Measurements from ENCODE around the gene GALNT9. TPM values are rescaled to one million over a fixed set of nuclear protein-coding genes. Genes with fewer than 3 reads are reported as not detected.

Gene GALNT9
- total RNA-seq, 6 donors from 2014 or later: 0.26 TPM; not detected in 5

DNA sequence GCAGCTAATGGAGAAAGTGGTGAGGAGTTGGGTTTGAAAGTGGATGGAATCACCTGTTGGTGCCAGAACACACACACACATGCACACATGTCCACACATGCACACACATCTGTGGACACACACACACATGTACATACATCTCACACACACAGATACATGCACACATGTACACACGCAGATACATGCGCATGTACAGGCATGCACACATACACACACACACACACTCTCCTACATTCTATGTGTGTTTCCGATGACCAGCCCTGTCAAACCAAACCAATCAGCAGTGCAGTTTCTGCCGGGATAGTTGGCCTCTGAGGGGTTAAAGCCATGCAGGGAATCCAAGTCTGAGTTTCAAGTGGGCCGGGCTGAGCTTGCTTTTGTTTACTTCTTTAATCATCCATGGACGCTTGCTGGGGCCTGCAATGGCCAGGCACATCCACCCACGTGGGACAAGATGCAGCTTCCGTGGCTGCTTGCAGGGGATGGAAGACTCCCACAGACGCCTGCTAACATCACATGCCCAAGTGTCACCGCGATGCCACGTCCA, 52.5 kb downstream of the GALNT9 start:
- Histone ChIP-seq H3K27me3 (peaks cover 0 to 22% (median 3%) of the 10 kb centered on the region in 4 donors), H3K4me1 (peaks cover 0 to 11% (median 0%) of the 10 kb centered on the region in 4 donors), H3K4me3 (no peak overlapping the region), H3K9me3 (no peaks in the 10 kb centered on the region), H3K36me3 (no peaks in the 10 kb centered on the region), H3K27ac (no peak overlapping the region)
- 39 to 46% methylated on average over 12 of the region's 12 CpGs for WGBS, 2 donors
- no peak for TF ChIP-seq POLR2A (IDR thresholded peaks at IDR 0.05)
- no peak for TF ChIP-seq EP300 (IDR thresholded peaks at IDR 0.05)
- no peak for TF ChIP-seq CTCF (IDR thresholded peaks at IDR 0.05)
- TF ChIP-seq POLR2AphosphoS5 (IDR thresholded peaks at IDR 0.05): no peak
- DNase-seq: no peak
- ATAC-seq (ENCODE audit: low FRiP score in 2 of 2): no peak

DNA sequence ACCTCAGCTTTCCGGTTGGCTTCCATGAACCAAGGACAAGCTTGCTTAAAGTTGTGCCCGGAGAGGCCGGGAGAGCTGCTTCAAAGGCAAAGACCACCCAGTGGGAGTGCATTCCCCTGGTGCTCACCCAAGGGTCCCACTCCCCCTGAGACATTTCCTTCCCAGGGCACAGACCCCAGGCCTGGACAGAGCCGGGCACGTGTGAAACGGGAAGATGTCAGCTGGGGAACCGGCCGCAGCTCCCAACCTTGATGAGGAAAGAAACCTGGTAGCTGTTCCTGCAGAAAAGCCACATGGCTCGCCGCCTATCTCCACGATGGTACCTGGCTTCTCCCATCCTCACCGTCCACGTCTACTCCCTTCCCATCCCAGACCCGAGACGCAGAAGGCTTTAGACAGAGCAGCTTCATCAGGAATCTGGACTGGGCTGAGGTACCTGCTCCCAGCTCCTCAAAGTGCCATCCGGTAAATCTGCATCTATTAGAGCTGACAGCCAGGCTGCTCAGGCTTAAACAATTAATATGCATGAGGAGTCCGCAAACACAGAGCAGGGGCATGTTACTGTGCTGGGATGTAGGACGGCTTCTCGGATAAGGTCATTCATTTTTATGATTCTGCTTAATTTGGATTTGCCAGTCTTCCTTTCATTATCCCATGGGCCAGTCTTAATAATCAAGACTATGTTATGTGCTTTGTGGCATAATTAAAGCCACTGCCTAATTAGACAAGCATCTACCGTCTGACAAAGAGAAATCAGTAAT, 53.1 kb downstream of the GALNT9 start:
- H3K4me3 ChIP-seq: no peak overlapping the region
- peaks cover 0 to 22% (median 3%) of the 10 kb centered on the region in 4 donors for H3K27me3 ChIP-seq
- H3K36me3 ChIP-seq: no peaks in the 10 kb centered on the region
- no peaks in the 10 kb centered on the region for H3K9me3 ChIP-seq
- ATAC-seq (ENCODE audit: low FRiP score in 2 of 2) (no peak), DNase-seq (no peak)
- 75 to 83% methylated on average over 11 to 20 of the region's 20 CpGs for WGBS, 2 donors
- TF ChIP-seq CTCF (IDR thresholded peaks at IDR 0.05) (no peak), POLR2A (IDR thresholded peaks at IDR 0.05) (no peak), EP300 (IDR thresholded peaks at IDR 0.05) (no peak), POLR2AphosphoS5 (IDR thresholded peaks at IDR 0.05) (no peak)
- H3K4me1 ChIP-seq: peaks cover 0 to 11% (median 0%) of the 10 kb centered on the region in 4 donors
- H3K27ac ChIP-seq: no peak overlapping the region

GRCh38 chr12:132275631-132276030, 53.8 kb downstream of the GALNT9 start:
- Histone ChIP-seq H3K4me1 (peaks cover 0 to 11% (median 0%) of the 10 kb centered on the region in 4 donors), H3K4me3 (no peak overlapping the region), H3K9me3 (no peaks in the 10 kb centered on the region), H3K27me3 (peaks cover 0 to 22% (median 3%) of the 10 kb centered on the region in 4 donors), H3K36me3 (no peaks in the 10 kb centered on the region), H3K27ac (no peak overlapping the region)
- ATAC-seq (ENCODE audit: low FRiP score in 2 of 2): no peak
- peak in 1 of 2 donors; percentile 79 for DNase-seq
- 87 to 99% methylated on average over 13 to 18 of the region's 18 CpGs for WGBS, 2 donors
- TF ChIP-seq EP300 (IDR thresholded peaks at IDR 0.05) (no peak), CTCF (IDR thresholded peaks at IDR 0.05) (no peak), POLR2A (IDR thresholded peaks at IDR 0.05) (no peak), POLR2AphosphoS5 (IDR thresholded peaks at IDR 0.05) (no peak)

GRCh38 chr12:132275110-132275531, 54.3 kb downstream of the GALNT9 start:
- peak in 1 of 2 donors; percentile 29 for DNase-seq

More at GRCh38 chr12:132275110-132275531, 54.3 kb downstream of the GALNT9 start:
- TF ChIP-seq CTCF (IDR thresholded peaks at IDR 0.05): no peak
- peaks cover 0 to 11% (median 0%) of the 10 kb centered on the region in 4 donors for H3K4me1 ChIP-seq
- no peaks in the 10 kb centered on the region for H3K36me3 ChIP-seq
- H3K9me3 ChIP-seq: no peaks in the 10 kb centered on the region
- peak in 1 of 2 donors; percentile 57 for ATAC-seq (ENCODE audit: low FRiP score in 2 of 2)
- peaks cover 0 to 22% (median 3%) of the 10 kb centered on the region in 4 donors for H3K27me3 ChIP-seq
- no peak overlapping the region for H3K27ac ChIP-seq
- H3K4me3 ChIP-seq: no peak overlapping the region
- WGBS, 2 donors: 51% methylated on average over 13 of the region's 13 CpGs; no CpG with 5 or more reads in 1 of the 2 donors
